H1 (cell line): ENCODE measurements around the gene RAB40B. TPM values are rescaled to one million over a fixed set of nuclear protein-coding genes. Genes with fewer than 3 reads are reported as not detected.

ENCODE experiments used
- CTCF ChIA-PET: fragments of 300-600 bp; sonication (Branson Sonifier 250); formaldehyde crosslinking; loops from one replicate; lab custom pipeline; 2021; ENCODE audit not compliant: partially characterized antibody; lab: Charles Lee
- POLR2A ChIA-PET: fragments of 300-600 bp; sonication (Branson Sonifier 250); formaldehyde crosslinking; loops from one replicate; lab custom pipeline; 2021; ENCODE audit warnings: inconsistent platforms; ENCODE audit not compliant: partially characterized antibody; lab: Charles Lee
- DNase-seq, 2 experiments: peaks; one replicate each; pipeline versions ENCODE4 v3.0.0 to v3.0.0-alpha.2; 2010 to 2022; ENCODE audit warnings: low spot score in 2 of 2, low read depth in 1 of 2, mixed read lengths in 1 of 2
- FAIRE-seq: peaks from 2 replicates; lab custom pipeline; 2011; peaks lifted over from hg19 to GRCh38; lab: Jason Lieb, UNC
- H2AFZ ChIP-seq: 2 replicates; pipeline ENCODE4 v1.8.1; 2012; ENCODE audit warnings: low read length, inconsistent platforms
- H2AK5ac ChIP-seq: 2 replicates; pipeline ENCODE4 v1.6.1; 2013; ENCODE audit warnings: low read depth, low read length
- H2BK120ac ChIP-seq: replicated peaks from 2 replicates; pipeline ENCODE3; 2013; ENCODE audit warnings: low read depth, low read length, inconsistent platforms
- H2BK12ac ChIP-seq: 2 replicates; pipeline ENCODE4 v1.6.1; 2013; ENCODE audit warnings: low read depth, low read length
- H2BK15ac ChIP-seq: 2 replicates; pipeline ENCODE4 v1.6.1; 2013; ENCODE audit warnings: low read length
- H2BK20ac ChIP-seq: 2 replicates; pipeline ENCODE4 v1.6.1; 2013; ENCODE audit warnings: low read length
- H2BK5ac ChIP-seq: 2 replicates; pipeline ENCODE4 v1.6.1; 2013; ENCODE audit warnings: low read depth, low read length
- H3K14ac ChIP-seq: 2 replicates; pipeline ENCODE4 v1.6.1; 2013; ENCODE audit warnings: inconsistent platforms; ENCODE audit not compliant: insufficient read length
- H3K18ac ChIP-seq: 2 replicates; pipeline ENCODE4 v1.6.1; 2013; ENCODE audit warnings: low read length; ENCODE audit errors: extremely low read depth
- H3K23ac ChIP-seq: 2 replicates; pipeline ENCODE4 v1.6.1; 2013; ENCODE audit warnings: inconsistent platforms; ENCODE audit not compliant: insufficient read length
- H3K23me2 ChIP-seq: 2 replicates; pipeline ENCODE4 v1.6.1; 2013; ENCODE audit warnings: low read depth, low read length
- H3K27ac ChIP-seq: 2 replicates; pipeline ENCODE4 v1.6.1; 2011; ENCODE audit warnings: low read depth, low read length, inconsistent platforms
- H3K27me3 ChIP-seq, 4 experiments: replicated peaks in 1 of 4; 1 replicate in 1 of 4; 2 replicates in 3 of 4; pipeline versions ENCODE4 v1.6.1 to v1.8.1; 2011 to 2013; ENCODE audit warnings: low read length in 3 of 4, mild to moderate bottlenecking in 3 of 4, inconsistent platforms in 2 of 4, mixed read lengths in 2 of 4, moderate library complexity in 1 of 4; ENCODE audit not compliant: control insufficient read depth in 3 of 4, insufficient read depth in 3 of 4; ENCODE audit errors: extremely low read depth in 1 of 4
- H3K36me3 ChIP-seq, 4 experiments: 2 replicates each; pipeline versions ENCODE4 v1.6.1 to v1.8.1; 2011 to 2013; ENCODE audit warnings: mild to moderate bottlenecking in 4 of 4, low read length in 3 of 4, moderate library complexity in 2 of 4, control low read depth in 1 of 4, inconsistent platforms in 1 of 4; ENCODE audit not compliant: insufficient read depth in 4 of 4, control insufficient read depth in 2 of 4
- H3K4ac ChIP-seq: replicated peaks from 2 replicates; pipeline ENCODE3; 2013; ENCODE audit warnings: low read length, low read depth, mixed read lengths, inconsistent platforms; ENCODE audit not compliant: insufficient read length
- H3K4me1 ChIP-seq, 4 experiments: replicated peaks in 1 of 4; 1 replicate in 1 of 4; 2 replicates in 3 of 4; pipeline versions ENCODE4 v1.6.1 to v1.8.1; 2011 to 2013; ENCODE audit warnings: low read length in 3 of 4, inconsistent platforms in 2 of 4, mixed read lengths in 1 of 4; ENCODE audit not compliant: insufficient read depth in 4 of 4, control insufficient read depth in 3 of 4
- H3K4me2 ChIP-seq, 2 experiments: 2 replicates each; pipeline versions ENCODE4 v1.6.1 to v1.8.1; 2011 to 2013; ENCODE audit warnings: low read depth in 2 of 2, low read length in 2 of 2, control low read depth in 1 of 2, inconsistent platforms in 1 of 2, mild to moderate bottlenecking in 1 of 2; ENCODE audit not compliant: insufficient read depth in 1 of 2
- H3K4me3 ChIP-seq, 4 experiments: fragments of 200-600, 300-600 bp in 1 of 4; sonication (generic), shearing (Covaris generic), sonication (Bioruptor Twin) in 1 of 4; 2 replicates each; pipeline versions ENCODE4 v1.5.1 to v1.8.1; 2011 to 2016; ENCODE audit warnings: low read length in 4 of 4, low read depth in 3 of 4, control low read depth in 2 of 4, inconsistent platforms in 2 of 4, mild to moderate bottlenecking in 2 of 4, mixed read lengths in 1 of 4, moderate library complexity in 1 of 4; ENCODE audit not compliant: insufficient read depth in 2 of 4; ENCODE audit errors: extremely low read depth in 1 of 4
- H3K56ac ChIP-seq: replicated peaks from 2 replicates; pipeline ENCODE3; 2013; ENCODE audit warnings: low read depth, mild to moderate bottlenecking, mixed read lengths, low read length, inconsistent platforms; ENCODE audit not compliant: insufficient read length
- H3K79me1 ChIP-seq: 2 replicates; pipeline ENCODE4 v1.6.1; 2013; ENCODE audit warnings: low read depth, low read length, control low read depth
- H3K79me2 ChIP-seq, 2 experiments: 2 replicates each; pipeline versions ENCODE4 v1.6.1 to v1.8.1; 2012 to 2013; ENCODE audit warnings: low read length in 2 of 2, mild to moderate bottlenecking in 2 of 2, inconsistent platforms in 1 of 2; ENCODE audit not compliant: insufficient read depth in 2 of 2, control insufficient read depth in 1 of 2
- H3K9ac ChIP-seq, 4 experiments: replicated peaks in 1 of 4; 1 replicate in 1 of 4; 2 replicates in 3 of 4; pipeline versions ENCODE4 v1.6.1 to v1.8.1; 2011 to 2013; ENCODE audit warnings: low read depth in 3 of 4, low read length in 3 of 4, control low read depth in 2 of 4, mild to moderate bottlenecking in 2 of 4, moderate library complexity in 2 of 4, inconsistent platforms in 1 of 4; ENCODE audit errors: extremely low read depth in 1 of 4
- H3K9me3 ChIP-seq, 2 experiments: 2 replicates each; pipeline versions ENCODE4 v1.6.1 to v1.8.1; 2012 to 2013; ENCODE audit warnings: mild to moderate bottlenecking in 2 of 2, moderate library complexity in 2 of 2, control low read depth in 1 of 2, inconsistent platforms in 1 of 2, low read depth in 1 of 2, low read length in 1 of 2, mixed read lengths in 1 of 2; ENCODE audit not compliant: insufficient read depth in 2 of 2
- H4K20me1 ChIP-seq, 2 experiments: replicated peaks in 1 of 2; 2 replicates each; pipeline versions ENCODE3 to v1.8.1; 2011 to 2013; ENCODE audit warnings: inconsistent platforms in 2 of 2, low read length in 2 of 2, mild to moderate bottlenecking in 1 of 2; ENCODE audit not compliant: insufficient read depth in 2 of 2, control insufficient read depth in 1 of 2
- H4K5ac ChIP-seq: 2 replicates; pipeline ENCODE4 v1.6.1; 2013; ENCODE audit warnings: low read length, low read depth, mixed read lengths, inconsistent platforms; ENCODE audit not compliant: insufficient read length
- H4K8ac ChIP-seq: 2 replicates; pipeline ENCODE4 v1.8.0; 2013; ENCODE audit warnings: mild to moderate bottlenecking, moderate library complexity, low read length, inconsistent platforms; ENCODE audit not compliant: insufficient read depth; ENCODE audit errors: extremely low read depth
- H4K91ac ChIP-seq: replicated peaks from 2 replicates; pipeline ENCODE3; 2013; ENCODE audit warnings: low read length, mixed read lengths, inconsistent platforms; ENCODE audit not compliant: insufficient read length
- ASH2L ChIP-seq: fragments of 200-600, 300-600 bp; sonication (generic); IDR thresholded peaks from one replicate; pipeline ENCODE4 v1.7.1; 2017; ENCODE audit warnings: low read length
- BCL11A ChIP-seq, 2 experiments: IDR thresholded peaks; one replicate each; pipeline ENCODE4 v1.6.1; 2011; ENCODE audit warnings: low read depth in 2 of 2, low read length in 2 of 2, mild to moderate bottlenecking in 2 of 2
- EGR1 ChIP-seq: IDR thresholded peaks from 2 replicates; pipeline ENCODE4 v1.6.1; 2011; ENCODE audit warnings: low read depth, low read length, borderline replicate concordance
- EP300 ChIP-seq, 2 experiments: IDR thresholded peaks; 1 replicate in 1 of 2; 2 replicates in 1 of 2; pipeline ENCODE4 v1.6.1; 2011 to 2012; ENCODE audit warnings: low read depth in 2 of 2, low read length in 2 of 2, mild to moderate bottlenecking in 2 of 2, borderline replicate concordance in 1 of 2, inconsistent platforms in 1 of 2, moderate library complexity in 1 of 2
- MAFK ChIP-seq: IDR thresholded peaks from 2 replicates; pipeline ENCODE4 v1.6.1; 2012; ENCODE audit warnings: low read depth, mild to moderate bottlenecking, improper control_type of control experiment, low read length
- RAD21 ChIP-seq, 2 experiments: IDR thresholded peaks in 1 of 2; conservative IDR thresholded peaks in 1 of 2; 2 replicates each; pipeline ENCODE4 v1.6.1; 2011; ENCODE audit warnings: low read depth in 2 of 2, low read length in 2 of 2, improper control_type of control experiment in 1 of 2, inconsistent platforms in 1 of 2, mild to moderate bottlenecking in 1 of 2, moderate library complexity in 1 of 2
- RBBP5 ChIP-seq: IDR thresholded peaks from 2 replicates; pipeline ENCODE4 v1.7.1; 2012; ENCODE audit warnings: low read depth, mild to moderate bottlenecking, inconsistent platforms, low read length, moderate library complexity, borderline replicate concordance
- SAP30 ChIP-seq: fragments of 300-600 bp; sonication (generic); IDR thresholded peaks from 2 replicates; pipeline ENCODE4 v1.7.1; 2012; ENCODE audit warnings: low read length, moderate library complexity, mild to moderate bottlenecking, inconsistent platforms; ENCODE audit not compliant: insufficient read depth, insufficient replicate concordance
- SRF ChIP-seq: IDR thresholded peaks from 2 replicates; pipeline ENCODE4 v1.6.1; 2011; ENCODE audit warnings: mild to moderate bottlenecking, low read depth, low read length, moderate library complexity
- TAF7 ChIP-seq: optimal IDR thresholded peaks from 2 replicates; pipeline ENCODE3; 2011; ENCODE audit warnings: low read depth, mild to moderate bottlenecking, inconsistent platforms, low read length, moderate library complexity, borderline replicate concordance
- WGBS, 2 experiments: shearing (Covaris generic) in 1 of 2; methylation state at CpG; one replicate each; pipeline versions ENCODE4 v1.1.6 to v1.1.7; 2013 to 2015; ENCODE audit warnings: low lambda C conversion rate in 2 of 2, mixed read lengths in 2 of 2, inconsistent platforms in 1 of 2, low coverage in 1 of 2, missing lambda C conversion rate in 1 of 2; ENCODE audit not compliant: insufficient replicate concordance in 2 of 2, insufficient coverage in 1 of 2, insufficient read length in 1 of 2; ENCODE audit errors: extremely low coverage in 1 of 2, missing lambda C conversion rate in 1 of 2; 5-methylcytosine and 5-hydroxymethylcytosine counted together
- polyA plus RNA-seq, 7 experiments: library from polyadenylated mRNA; depleted of rRNA in 3 of 7; stranded (reverse) in 5 of 7; unstranded in 2 of 7; fragments of >200 nt in 5 of 7; fragments of 200-250 nt in 2 of 7; gene quantifications; 1 replicate in 5 of 7; 2 replicates in 1 of 7; 4 replicates in 1 of 7; pipeline versions ENCODE4 v1.2.1 to v1.2.3, GENCODE V29; 2011 to 2013; ENCODE audit warnings: missing spikeins in 2 of 7, mixed read lengths in 2 of 7
- total RNA-seq: library from RNA; stranded (reverse); fragmentation: NEBNext Ultra II Directional; extraction: Animal tissue kit (Norgen Biotek cat#: 25700); gene quantifications from 2 replicates; pipeline ENCODE4 v1.2.1, GENCODE V29; 2021
- TF ChIP-seq, protein P1 (sequence below): IDR thresholded peaks from 2 replicates; pipeline ENCODE4 v1.6.1; 2011; ENCODE audit warnings: low read length, improper control_type of control experiment

Gene RAB40B
- total and polyA plus RNA-seq, 2 of the 8 experiments (the other 6 are each of a cell fraction or from before 2014, with no cell fraction given), result 3.1 to 4.6 TPM

- Histone ChIP-seq H3K4me3 (no peak overlapping the region), H3K23ac (no peak overlapping the region), H3K79me1 (peaks cover 6% of the 10 kb centered on the region), H2BK15ac (no peak overlapping the region), H3K23me2 (peaks cover 6% of the 10 kb centered on the region), H4K91ac (no peak overlapping the region), H2BK5ac (no peak overlapping the region), H3K56ac (no peak overlapping the region), H3K4me1 (peaks cover 0 to 5% (median 0%) of the 10 kb centered on the region in 4 experiments; a peak in 2 of 7 replicates), H4K20me1 (peaks cover 4 to 17% of the 10 kb centered on the region in 2 experiments), H2BK120ac (no peak overlapping the region), H2BK20ac (no peak overlapping the region), H2BK12ac (no peak overlapping the region), H3K27me3 (no peaks in the 10 kb centered on the region), H3K9me3 (no peaks in the 10 kb centered on the region), H3K14ac (no peak overlapping the region), H4K8ac (no peak overlapping the region), H3K4me2 (no peak overlapping the region), H2AFZ (no peak overlapping the region), H3K4ac (no peak overlapping the region), H2AK5ac (no peak overlapping the region), H4K5ac (no peak overlapping the region), H3K27ac (no peak overlapping the region), H3K36me3 (peaks cover 0 to 7% (median 2%) of the 10 kb centered on the region in 4 experiments; a peak in 5 of 8 replicates), H3K79me2 (peaks cover 2 to 5% of the 10 kb centered on the region in 2 experiments; a peak in 2 of 4 replicates), H3K9ac (no peak overlapping the region), H3K18ac (no peak overlapping the region)
- ChIA-PET POLR2A (no interaction called here), CTCF (interaction anchor here (0.7 to 1.4 kb wide), 4 partner anchors 11 to 45 kb away, joined by 3 to 7 read pairs (median 4); no protein-coding TSS in a partner anchor)
- 87% methylated on average over 19 of the region's 19 CpGs; no CpG with 5 or more reads in 1 of the 2 experiments for WGBS, 2 experiments
- DNase-seq, result no peak
- no peak for FAIRE-seq
- TF ChIP-seq SAP30 (no peak), EP300 (IDR thresholded peaks at IDR 0.05; ENCODE audit: borderline replicate concordance in 1 of 2, low read depth in 2 of 2, low read length in 2 of 2) (no peak), MAFK (no peak), ASH2L (no peak), EGR1 (no peak), SRF (no peak), RBBP5 (no peak), RAD21 (IDR thresholded peaks at IDR 0.05 in 1 of 2, conservative IDR thresholded peaks at IDR 0.05 in 1 of 2; ENCODE audit: low read depth in 2 of 2, low read length in 2 of 2) (no peak), TAF7 (no peak), BCL11A (IDR thresholded peaks at IDR 0.05; ENCODE audit: low read depth in 2 of 2, low read length in 2 of 2) (no peak)
- TF ChIP-seq, protein P1, sequence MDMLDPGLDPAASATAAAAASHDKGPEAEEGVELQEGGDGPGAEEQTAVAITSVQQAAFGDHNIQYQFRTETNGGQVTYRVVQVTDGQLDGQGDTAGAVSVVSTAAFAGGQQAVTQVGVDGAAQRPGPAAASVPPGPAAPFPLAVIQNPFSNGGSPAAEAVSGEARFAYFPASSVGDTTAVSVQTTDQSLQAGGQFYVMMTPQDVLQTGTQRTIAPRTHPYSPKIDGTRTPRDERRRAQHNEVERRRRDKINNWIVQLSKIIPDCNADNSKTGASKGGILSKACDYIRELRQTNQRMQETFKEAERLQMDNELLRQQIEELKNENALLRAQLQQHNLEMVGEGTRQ, result no peak
These were observed 24.0 kb upstream of the RAB40B start for GRCh38 chr17:82722341-82723013.
